Endothelial cell of umbilical vein (primary cell): ENCODE results near the gene OTUD1. TPM values are rescaled to one million over a fixed set of nuclear protein-coding genes. Genes with fewer than 3 reads are reported as not detected.

Experiments used
- BruUV-seq: library from RNA; stranded (reverse); fragments of 400-500 nt; replicated peaks from 2 replicates; lab custom pipeline; 2021; lab: Mats Ljungman, UMichigan
- CTCF ChIA-PET: fragments of 300-600, 350-600 bp; sonication (Branson Sonifier 250); formaldehyde crosslinking; loops from one replicate; lab custom pipeline; 2021; ENCODE audit warnings: antibody characterized with exemption, inconsistent platforms; lab: Charles Lee
- POLR2A ChIA-PET: fragments of 300-600, 350-600 bp; sonication (Branson Sonifier 250); formaldehyde crosslinking; loops from one replicate; lab custom pipeline; 2021; ENCODE audit warnings: antibody characterized with exemption, inconsistent platforms; lab: Charles Lee
- DNase-seq: peaks from one replicate; pipeline ENCODE4 v3.0.0-alpha.2; 2011; ENCODE audit warnings: low read depth, low spot score
- FAIRE-seq: peaks from 2 replicates; lab custom pipeline; 2011; peaks lifted over from hg19 to GRCh38; lab: Jason Lieb, UNC
- H2AFZ ChIP-seq: 2 replicates; pipeline ENCODE4 v1.6.0; 2012; ENCODE audit warnings: low read depth, low read length, control low read depth, inconsistent platforms
- H3K27ac ChIP-seq: 2 replicates; pipeline ENCODE4 v1.5.1; 2011; ENCODE audit warnings: low read depth, mild to moderate bottlenecking, control low read depth, low read length, moderate library complexity; ENCODE audit not compliant: insufficient read depth
- H3K27me3 ChIP-seq, 2 experiments: 2 replicates each; pipeline versions ENCODE4 v1.6.0 to v1.6.1; 2011; ENCODE audit warnings: low read length in 2 of 2, mixed read lengths in 1 of 2; ENCODE audit not compliant: control insufficient read depth in 2 of 2, insufficient read depth in 2 of 2
- H3K36me3 ChIP-seq, 2 experiments: 2 replicates in 1 of 2; 3 replicates in 1 of 2; pipeline ENCODE4 v1.5.1; 2011; ENCODE audit warnings: low read length in 2 of 2, mild to moderate bottlenecking in 1 of 2, moderate library complexity in 1 of 2; ENCODE audit not compliant: control insufficient read depth in 2 of 2, insufficient read depth in 2 of 2; ENCODE audit errors: extremely low read depth in 1 of 2
- H3K4me1 ChIP-seq: 3 replicates; pipeline ENCODE4 v1.5.1; 2011; ENCODE audit warnings: mild to moderate bottlenecking, low read length; ENCODE audit not compliant: control insufficient read depth, insufficient read depth; ENCODE audit errors: extremely low read depth
- H3K4me2 ChIP-seq: 2 replicates; pipeline ENCODE4 v1.6.1; 2011; ENCODE audit warnings: low read length, control low read depth, mixed read lengths; ENCODE audit not compliant: insufficient read depth
- H3K4me3 ChIP-seq, 3 experiments: fragments of 200-600 bp in 1 of 3; sonication (generic), shearing (Covaris generic) in 1 of 3; replicated peaks in 1 of 3; 2 replicates each; pipeline ENCODE4 v1.5.1; 2011 to 2016; ENCODE audit warnings: control low read depth in 3 of 3, low read length in 3 of 3, mild to moderate bottlenecking in 2 of 3, inconsistent platforms in 1 of 3, low read depth in 1 of 3, moderate library complexity in 1 of 3; ENCODE audit not compliant: insufficient read depth in 1 of 3
- H3K79me2 ChIP-seq: 2 replicates; pipeline ENCODE4 v1.6.0; 2012; ENCODE audit warnings: low read length, inconsistent platforms; ENCODE audit not compliant: control insufficient read depth, insufficient read depth
- H3K9ac ChIP-seq: replicated peaks from 2 replicates; pipeline ENCODE3; 2011; ENCODE audit warnings: low read length, control low read depth; ENCODE audit not compliant: insufficient read depth; ENCODE audit errors: extremely low read depth
- H3K9me1 ChIP-seq: replicated peaks from 3 replicates; pipeline ENCODE4 v1.6.0; 2011; ENCODE audit warnings: mild to moderate bottlenecking, low read length; ENCODE audit not compliant: control insufficient read depth, insufficient read depth; ENCODE audit errors: extremely low read depth
- H3K9me3 ChIP-seq: replicated peaks from 2 replicates; pipeline ENCODE4 v1.5.1; 2012; ENCODE audit warnings: low read length, inconsistent platforms; ENCODE audit not compliant: control insufficient read depth, insufficient read depth
- H4K20me1 ChIP-seq: replicated peaks from 2 replicates; pipeline ENCODE3; 2011; ENCODE audit warnings: mild to moderate bottlenecking, low read length; ENCODE audit not compliant: control insufficient read depth, insufficient read depth; ENCODE audit errors: extremely low read depth
- EZH2 ChIP-seq: IDR thresholded peaks from 2 replicates; pipeline ENCODE4 v1.6.1; 2012; ENCODE audit warnings: borderline replicate concordance, low read depth, mild to moderate bottlenecking, moderate library complexity, low read length, inconsistent platforms; ENCODE audit not compliant: severe bottlenecking
- FOS ChIP-seq: IDR thresholded peaks from 2 replicates; pipeline ENCODE4 v1.6.1; 2011; ENCODE audit warnings: mild to moderate bottlenecking, low read length, moderate library complexity, borderline replicate concordance; ENCODE audit not compliant: insufficient read depth
- GATA2 ChIP-seq: IDR thresholded peaks from 2 replicates; pipeline ENCODE4 v1.7.0; 2011; ENCODE audit warnings: low read depth, mild to moderate bottlenecking, moderate library complexity, mixed read lengths, low read length; ENCODE audit not compliant: insufficient read length, insufficient read depth
- JUN ChIP-seq: IDR thresholded peaks from 2 replicates; pipeline ENCODE4 v1.6.1; 2011; ENCODE audit warnings: borderline replicate concordance, low read depth; ENCODE audit not compliant: insufficient read length, insufficient read depth
- MYC ChIP-seq: IDR thresholded peaks from one replicate; pipeline ENCODE4 v1.6.1; 2011; ENCODE audit warnings: mild to moderate bottlenecking, low read depth, low read length
- POLR2A ChIP-seq: IDR thresholded peaks from 2 replicates; pipeline ENCODE4 v1.6.1; 2012; ENCODE audit warnings: low read depth, mild to moderate bottlenecking, control low read depth, low read length
- POLR2AphosphoS5 ChIP-seq: IDR thresholded peaks from 2 replicates; pipeline ENCODE4 v1.6.1; 2012; ENCODE audit warnings: low read depth, mild to moderate bottlenecking, control low read depth, low read length, moderate library complexity; ENCODE audit not compliant: insufficient read depth
- dilution Hi-C: fragments of 300-500 bp; cut with MboI; formaldehyde crosslinking; loops from one replicate; pipeline ENCODE4 v1.15.0; 2019; ENCODE audit warnings: low sequenced_read_pairs; ENCODE audit not compliant: extremely low pct_ligation_motif_present
- intact Hi-C: fragments of 100-400 bp; cut with micrococcal nuclease; formaldehyde crosslinking; loops from one replicate; pipeline ENCODE4 v1.10.0; 2022
- polyA plus RNA-seq, 4 experiments: library from polyadenylated mRNA; depleted of rRNA in 3 of 4; stranded (reverse) in 3 of 4; unstranded in 1 of 4; fragments of >200 nt; gene quantifications; 2 replicates each; pipeline versions ENCODE4 v1.2.1 to v1.2.3, GENCODE V29; 2011 to 2012; ENCODE audit warnings: missing spikeins in 1 of 4
- total RNA-seq: library from RNA; stranded (reverse); gene quantifications from 2 replicates; pipeline ENCODE4 v1.2.3, GENCODE V29; 2021
- TF ChIP-seq, protein P1 (sequence below): IDR thresholded peaks from 2 replicates; pipeline ENCODE4 v1.6.1; 2011; ENCODE audit not compliant: insufficient read depth, insufficient read length
- TF ChIP-seq, protein P2 (sequence below), 2 donors: IDR thresholded peaks; 1 replicate in 1 of 2; 2 replicates in 1 of 2; pipeline ENCODE4 v1.5.1; 2011; ENCODE audit warnings: low read length in 2 of 2, mild to moderate bottlenecking in 2 of 2, moderate library complexity in 2 of 2, control low read depth in 1 of 2, inconsistent platforms in 1 of 2, low read depth in 1 of 2; ENCODE audit not compliant: insufficient read depth in 1 of 2; ENCODE audit errors: extremely low read depth in 1 of 2

OTUD1 gene
- total and polyA plus RNA-seq, 2 donors (not counting 3 experiments of a cell fraction or from before 2014, with no cell fraction given): 2.2 to 4.8 TPM

- Histone ChIP-seq H2AFZ (no peak overlapping the region), H3K9ac (no peak overlapping the region), H3K79me2 (no peaks in the 10 kb centered on the region), H3K4me2 (no peak overlapping the region), H3K4me3 (no peak overlapping the region), H3K27me3 (no peaks in the 10 kb centered on the region), H3K36me3 (no peaks in the 10 kb centered on the region), H3K4me1 (peaks cover 4% of the 10 kb centered on the region), H3K27ac (no peak overlapping the region), H3K9me3 (no peaks in the 10 kb centered on the region), H4K20me1 (no peaks in the 10 kb centered on the region), H3K9me1 (no peaks in the 10 kb centered on the region)
- intact Hi-C loops (no loop called here), dilution Hi-C loops (no loop called here)
- CTCF ChIA-PET: no interaction called here
- DNase-seq (no peak), FAIRE-seq (no peak)
- no peak for TF ChIP-seq JUN
- POLR2A ChIA-PET: no interaction called here
- no TSS peak for BruUV-seq
Measured at GRCh38 chr10:23436983-23437382, 1.9 kb upstream of the OTUD1 start.

GRCh38 chr10:23437963-23438546 lies 820 bp upstream of the OTUD1 start:
- POLR2A ChIA-PET: no interaction called here
- no peak for TF ChIP-seq GATA2
- TF ChIP-seq POLR2A: no peak
- no peak for TF ChIP-seq EZH2
- TF ChIP-seq JUN: no peak
- TF ChIP-seq POLR2AphosphoS5: no peak
- TF ChIP-seq, protein P1, sequence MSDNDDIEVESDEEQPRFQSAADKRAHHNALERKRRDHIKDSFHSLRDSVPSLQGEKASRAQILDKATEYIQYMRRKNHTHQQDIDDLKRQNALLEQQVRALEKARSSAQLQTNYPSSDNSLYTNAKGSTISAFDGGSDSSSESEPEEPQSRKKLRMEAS: no peak
- TF ChIP-seq MYC: no peak
- no peak for TF ChIP-seq FOS
- TF ChIP-seq, protein P2, sequence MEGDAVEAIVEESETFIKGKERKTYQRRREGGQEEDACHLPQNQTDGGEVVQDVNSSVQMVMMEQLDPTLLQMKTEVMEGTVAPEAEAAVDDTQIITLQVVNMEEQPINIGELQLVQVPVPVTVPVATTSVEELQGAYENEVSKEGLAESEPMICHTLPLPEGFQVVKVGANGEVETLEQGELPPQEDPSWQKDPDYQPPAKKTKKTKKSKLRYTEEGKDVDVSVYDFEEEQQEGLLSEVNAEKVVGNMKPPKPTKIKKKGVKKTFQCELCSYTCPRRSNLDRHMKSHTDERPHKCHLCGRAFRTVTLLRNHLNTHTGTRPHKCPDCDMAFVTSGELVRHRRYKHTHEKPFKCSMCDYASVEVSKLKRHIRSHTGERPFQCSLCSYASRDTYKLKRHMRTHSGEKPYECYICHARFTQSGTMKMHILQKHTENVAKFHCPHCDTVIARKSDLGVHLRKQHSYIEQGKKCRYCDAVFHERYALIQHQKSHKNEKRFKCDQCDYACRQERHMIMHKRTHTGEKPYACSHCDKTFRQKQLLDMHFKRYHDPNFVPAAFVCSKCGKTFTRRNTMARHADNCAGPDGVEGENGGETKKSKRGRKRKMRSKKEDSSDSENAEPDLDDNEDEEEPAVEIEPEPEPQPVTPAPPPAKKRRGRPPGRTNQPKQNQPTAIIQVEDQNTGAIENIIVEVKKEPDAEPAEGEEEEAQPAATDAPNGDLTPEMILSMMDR (IDR thresholded peaks at IDR 0.05; ENCODE audit: extremely low read depth in 1 of 2, insufficient read depth in 1 of 2, low read depth in 1 of 2, low read length in 2 of 2): no peak
- no peak overlapping the region for H3K27ac ChIP-seq
- dilution Hi-C loops (no loop called here), intact Hi-C loops (loop anchor here (2.0 kb wide), 1 partner anchor 343 kb away; the partner anchor contains the start of gene MSRB2)
- BruUV-seq: TSS peak; percentile 25
- H3K4me1 ChIP-seq: peaks cover 4% of the 10 kb centered on the region
- H2AFZ ChIP-seq: peak overlapping the region; percentile 86
- CTCF ChIA-PET: no interaction called here
- no peak overlapping the region for H3K9ac ChIP-seq
- H3K4me2 ChIP-seq: no peak overlapping the region
- H3K27me3 ChIP-seq: no peaks in the 10 kb centered on the region
- FAIRE-seq (no peak), DNase-seq (no peak)
- peak overlapping the region in 2 of 3 experiments; percentile 46 to 54 for H3K4me3 ChIP-seq
- no peaks in the 10 kb centered on the region for H4K20me1 ChIP-seq
- no peaks in the 10 kb centered on the region for H3K9me3 ChIP-seq
- no peaks in the 10 kb centered on the region for H3K9me1 ChIP-seq
- H3K79me2 ChIP-seq: no peaks in the 10 kb centered on the region
- H3K36me3 ChIP-seq: peaks cover 0 to 2% of the 10 kb centered on the region in 2 experiments
